GM23248 (cell line): ENCODE results near the gene TTC14. TPM values are rescaled to one million over a fixed set of nuclear protein-coding genes. Genes with fewer than 3 reads are reported as not detected.

Experiments used
- DNase-seq: peaks from one replicate; pipeline ENCODE4 v3.0.0-alpha.2; 2015
- H2AFZ ChIP-seq: fragments of 200-600 bp; sonication (generic); 2 replicates; pipeline ENCODE4 v1.6.1; 2016; ENCODE audit warnings: antibody characterized with exemption
- H3F3A ChIP-seq: fragments of 200-600 bp; sonication (generic); 2 replicates; pipeline ENCODE4 v1.6.1; 2016; ENCODE audit warnings: mild to moderate bottlenecking, antibody characterized with exemption, mixed run types; ENCODE audit not compliant: insufficient read depth
- H3K27ac ChIP-seq: fragments of 200-600 bp; sonication (generic); 2 replicates; pipeline ENCODE4 v1.5.1; 2016; ENCODE audit warnings: mild to moderate bottlenecking
- H3K27me3 ChIP-seq: fragments of 200-600 bp; sonication (generic); replicated peaks from 2 replicates; pipeline ENCODE4 v1.6.1; 2016; ENCODE audit warnings: mild to moderate bottlenecking; ENCODE audit not compliant: insufficient read depth
- H3K36me3 ChIP-seq: fragments of 200-600 bp; sonication (generic); 2 replicates; pipeline ENCODE4 v1.6.1; 2016; ENCODE audit warnings: low read depth, mild to moderate bottlenecking
- H3K4me1 ChIP-seq: fragments of 200-600 bp; sonication (generic); 2 replicates; pipeline ENCODE4 v1.6.1; 2016; ENCODE audit warnings: mild to moderate bottlenecking; ENCODE audit not compliant: insufficient read depth
- H3K4me2 ChIP-seq: fragments of 200-600 bp; sonication (generic); one replicate; pipeline ENCODE4 v1.6.1; 2016; ENCODE audit warnings: mild to moderate bottlenecking; ENCODE audit not compliant: unreplicated experiment
- H3K4me3 ChIP-seq: fragments of 200-600 bp; sonication (generic); 2 replicates; pipeline ENCODE4 v1.5.1; 2016; ENCODE audit warnings: mild to moderate bottlenecking
- H3K79me2 ChIP-seq: fragments of 200-600 bp; sonication (generic); 2 replicates; pipeline ENCODE4 v1.6.1; 2016; ENCODE audit warnings: mild to moderate bottlenecking; ENCODE audit not compliant: insufficient read depth
- H3K9ac ChIP-seq: fragments of 200-600 bp; sonication (generic); 2 replicates; pipeline ENCODE4 v1.6.1; 2016; ENCODE audit warnings: mild to moderate bottlenecking
- H3K9me2 ChIP-seq: fragments of 200-600 bp; sonication (generic); 2 replicates; pipeline ENCODE4 v1.6.1; 2016; ENCODE audit warnings: mixed run types, mild to moderate bottlenecking, moderate library complexity; ENCODE audit not compliant: insufficient read depth
- H3K9me3 ChIP-seq: fragments of 200-600 bp; sonication (generic); one replicate; pipeline ENCODE4 v1.6.1; 2017; ENCODE audit warnings: low read depth
- H4K20me1 ChIP-seq: fragments of 200-600 bp; sonication (generic); 2 replicates; pipeline ENCODE4 v1.6.0; 2016; ENCODE audit not compliant: insufficient read depth
- EZH2 ChIP-seq: fragments of 200-600 bp; sonication (generic); IDR thresholded peaks from 2 replicates; pipeline ENCODE4 v1.6.1; 2018; ENCODE audit warnings: antibody characterized with exemption, mild to moderate bottlenecking; ENCODE audit not compliant: insufficient read depth, poor library complexity, severe bottlenecking
- EZH2phosphoT487 ChIP-seq: fragments of 200-600 bp; sonication (generic); IDR thresholded peaks from 2 replicates; pipeline ENCODE4 v1.6.1; 2018; ENCODE audit warnings: antibody characterized with exemption, moderate library complexity, mild to moderate bottlenecking, low read depth; ENCODE audit not compliant: insufficient read depth
- WGBS, 2 experiments: methylation state at CpG; one replicate each; pipeline ENCODE4 v1.1.6; 2015 to 2017; ENCODE audit warnings: low lambda C conversion rate in 2 of 2, low coverage in 1 of 2; ENCODE audit errors: missing lambda C conversion rate in 2 of 2; 5-methylcytosine and 5-hydroxymethylcytosine counted together
- in situ Hi-C: fragments of 300-500 bp; cut with MboI; formaldehyde crosslinking; loops from 2 replicates; pipeline ENCODE4 v1.15.0; 2020
- polyA plus RNA-seq: library from polyadenylated mRNA; unstranded; fragments of >200 nt; fragmentation: Nextera tagmentation; extraction: Ambion mirVana; gene quantifications from 2 replicates; pipeline ENCODE4 v1.2.1, GENCODE V29; 2016
- total RNA-seq: library from RNA; depleted of rRNA; stranded (reverse); fragments of >200 nt; shearing (Covaris generic); gene quantifications from 2 replicates; pipeline ENCODE4 v1.2.3, GENCODE V29; 2014; rRNA removed

The TTC14 gene
- total RNA-seq (24.4 and 26.0 TPM in 2 replicates), polyA plus RNA-seq (17.4 and 21.4 TPM in 2 replicates)

GRCh38 chr3:180601688-180602666 lies at the start of gene TTC14:
TTC14 (plus strand) TSS chr3:180602163; CDS start chr3:180602262, 99 bp downstream.
- H3K36me3 ChIP-seq, result peaks cover 32% of the 10 kb centered on the region
- peak within 1 kb of the TSS; percentile 99 for H2AFZ ChIP-seq
- no peaks in the 10 kb centered on the region for H3K9me3 ChIP-seq
- H3K9me2 ChIP-seq, result peaks cover 5% of the 10 kb centered on the region; the same call in 1 of the 2 replicates
- peak within 1 kb of the TSS; percentile 91 for H3K9ac ChIP-seq
- peaks cover 39% of the 10 kb centered on the region for H3K79me2 ChIP-seq
- H3K4me1 ChIP-seq, result peaks cover 11% of the 10 kb centered on the region
- TF ChIP-seq EZH2phosphoT487 (no peak), EZH2 (no peak)
- peak within 1 kb of the TSS; percentile 78 for H3K27ac ChIP-seq
- no peaks in the 10 kb centered on the region for H3K27me3 ChIP-seq
- peak; percentile 97 for DNase-seq
- no peaks in the 10 kb centered on the region for H4K20me1 ChIP-seq
- H3F3A ChIP-seq, result no peaks in the 10 kb centered on the region
- H3K4me2 ChIP-seq, result peak within 1 kb of the TSS; percentile 88
- peak within 1 kb of the TSS; percentile 93 for H3K4me3 ChIP-seq
- WGBS, 2 experiments, result 2 to 3% methylated on average over 61 to 68 of the region's 70 CpGs
- in situ Hi-C loops, result no loop called here

GRCh38 chr3:180563406-180563805 lies 38.6 kb upstream of the TTC14 start:
- DNase-seq, result no peak
- Histone ChIP-seq H3K4me2 (no peak overlapping the region), H3K9me3 (no peaks in the 10 kb centered on the region), H2AFZ (no peak overlapping the region), H3F3A (no peaks in the 10 kb centered on the region), H3K9me2 (no peaks in the 10 kb centered on the region), H3K4me1 (no peaks in the 10 kb centered on the region), H3K9ac (no peak overlapping the region), H3K27ac (no peak overlapping the region), H3K4me3 (no peak overlapping the region), H3K36me3 (no peaks in the 10 kb centered on the region), H4K20me1 (no peaks in the 10 kb centered on the region), H3K27me3 (no peaks in the 10 kb centered on the region), H3K79me2 (no peaks in the 10 kb centered on the region)
- WGBS, 2 experiments, result 51 to 56% methylated on average over 4 of the region's 4 CpGs
- in situ Hi-C loops, result no loop called here
- TF ChIP-seq EZH2phosphoT487, result no peak
- no peak for TF ChIP-seq EZH2

GRCh38 chr3:180564676-180565075 lies 37.3 kb upstream of the TTC14 start:
- no peak for DNase-seq
- in situ Hi-C loops, result no loop called here
- no peaks in the 10 kb centered on the region for H3K27me3 ChIP-seq
- H3K4me1 ChIP-seq, result no peaks in the 10 kb centered on the region
- H3K9ac ChIP-seq, result no peak overlapping the region
- no peaks in the 10 kb centered on the region for H3K36me3 ChIP-seq
- no peak for TF ChIP-seq EZH2phosphoT487
- TF ChIP-seq EZH2, result no peak
- H3K27ac ChIP-seq, result no peak overlapping the region
- H3K4me2 ChIP-seq, result no peak overlapping the region
- H3K79me2 ChIP-seq, result no peaks in the 10 kb centered on the region
- no peaks in the 10 kb centered on the region for H3K9me3 ChIP-seq
- 32 to 41% methylated on average over 2 of the region's 2 CpGs for WGBS, 2 experiments
- H4K20me1 ChIP-seq, result no peaks in the 10 kb centered on the region
- no peaks in the 10 kb centered on the region for H3F3A ChIP-seq
- H3K9me2 ChIP-seq, result no peaks in the 10 kb centered on the region
- H2AFZ ChIP-seq, result no peak overlapping the region
- no peak overlapping the region for H3K4me3 ChIP-seq

GRCh38 chr3:180570238-180570637 lies 31.7 kb upstream of the TTC14 start:
- no peaks in the 10 kb centered on the region for H3K9me2 ChIP-seq
- H4K20me1 ChIP-seq, result no peaks in the 10 kb centered on the region
- no peak overlapping the region for H3K9ac ChIP-seq
- WGBS, 2 experiments, result 21 to 24% methylated on average over 4 of the region's 4 CpGs
- in situ Hi-C loops, result no loop called here
- H3K9me3 ChIP-seq, result no peaks in the 10 kb centered on the region
- no peak overlapping the region for H2AFZ ChIP-seq
- no peaks in the 10 kb centered on the region for H3K36me3 ChIP-seq
- H3K4me1 ChIP-seq, result no peaks in the 10 kb centered on the region
- no peak overlapping the region for H3K4me3 ChIP-seq
- no peak for DNase-seq
- H3F3A ChIP-seq, result no peaks in the 10 kb centered on the region
- no peak overlapping the region for H3K4me2 ChIP-seq
- no peak overlapping the region for H3K27ac ChIP-seq
- H3K27me3 ChIP-seq, result no peaks in the 10 kb centered on the region
- no peaks in the 10 kb centered on the region for H3K79me2 ChIP-seq
- TF ChIP-seq EZH2, result no peak
- TF ChIP-seq EZH2phosphoT487, result no peak
